Stimulated activated naive CD8-positive, alpha-beta T cell treated with anti-CD3 and anti-CD28 coated beads, Interleukin-15, Interleukin-2, amounts not matched to agents 100 ng/mL and 50 ng/mL, for 24 hours (primary cell): ENCODE data around the gene MRPL58.
"Not testable (repeated sequence)": the region's sequence is repeated elsewhere in the genome, so short reads cannot be mapped to it uniquely, and the experiment has no call there.

Source experiments
- H3K27ac Mint-ChIP-seq: one replicate; pipeline ENCODE4 v1.8.0; 2021; ENCODE audit warnings: mild to moderate bottlenecking, mixed read lengths
- H3K27me3 Mint-ChIP-seq: one replicate; pipeline ENCODE4 v1.8.0; 2021; ENCODE audit warnings: mixed read lengths
- H3K36me3 Mint-ChIP-seq: one replicate; pipeline ENCODE4 v1.8.0; 2021; ENCODE audit warnings: low read depth, mixed read lengths
- H3K4me1 Mint-ChIP-seq: one replicate; pipeline ENCODE4 v1.8.0; 2021; ENCODE audit warnings: low read depth, mixed read lengths
- H3K4me3 Mint-ChIP-seq: one replicate; pipeline ENCODE4 v1.8.0; 2021; ENCODE audit warnings: mild to moderate bottlenecking, mixed read lengths
- H3K9me3 Mint-ChIP-seq: one replicate; pipeline ENCODE4 v1.8.0; 2021; ENCODE audit warnings: mixed read lengths

Gene MRPL58

GRCh38 chr17:74979408-74980146, 32.9 kb upstream of the MRPL58 start:
- Mint-ChIP-seq H3K27me3 (peaks cover 13% of the 10 kb centered on the region), H3K27ac (no peak overlapping the region), H3K9me3 (no peaks in the 10 kb centered on the region), H3K36me3 (no peaks in the 10 kb centered on the region), H3K4me1 (peaks cover 13% of the 10 kb centered on the region), H3K4me3 (no peak overlapping the region)

GRCh38 chr17:74981318-74981978, 31.0 kb upstream of the MRPL58 start:
- Mint-ChIP-seq H3K4me1 (peaks cover 13% of the 10 kb centered on the region), H3K27me3 (peaks cover 15% of the 10 kb centered on the region)

GRCh38 chr17:74981979-74982662, 30.3 kb upstream of the MRPL58 start:
- Mint-ChIP-seq H3K4me3 (peak overlapping the region; percentile 84), H3K27me3 (peaks cover 18% of the 10 kb centered on the region), H3K4me1 (peaks cover 19% of the 10 kb centered on the region), H3K27ac (peak overlapping the region; percentile 74), H3K36me3 (no peaks in the 10 kb centered on the region), H3K9me3 (no peaks in the 10 kb centered on the region)

More at GRCh38 chr17:74981318-74981978, 31.0 kb upstream of the MRPL58 start:
- H3K9me3 Mint-ChIP-seq = no peaks in the 10 kb centered on the region
- peak overlapping the region; percentile 84 for H3K4me3 Mint-ChIP-seq
- H3K27ac Mint-ChIP-seq = peak overlapping the region; percentile 74
- no peaks in the 10 kb centered on the region for H3K36me3 Mint-ChIP-seq

- H3K27me3 Mint-ChIP-seq = peaks cover 20% of the 10 kb centered on the region
- not testable (repeated sequence) for H3K9me3 Mint-ChIP-seq
Measured at GRCh38 chr17:74982663-74983313, 29.7 kb upstream of the MRPL58 start.

GRCh38 chr17:74986206-74986576, 26.3 kb upstream of the MRPL58 start:
- no peak overlapping the region for H3K4me3 Mint-ChIP-seq
- H3K9me3 Mint-ChIP-seq = no peaks in the 10 kb centered on the region
- H3K27me3 Mint-ChIP-seq = peaks cover 32% of the 10 kb centered on the region
- peaks cover 19% of the 10 kb centered on the region for H3K4me1 Mint-ChIP-seq
- no peaks in the 10 kb centered on the region for H3K36me3 Mint-ChIP-seq
- no peak overlapping the region for H3K27ac Mint-ChIP-seq

More at GRCh38 chr17:74982663-74983313, 29.7 kb upstream of the MRPL58 start:
- H3K4me1 Mint-ChIP-seq = peaks cover 22% of the 10 kb centered on the region
- peak overlapping the region; percentile 84 for H3K4me3 Mint-ChIP-seq
- H3K36me3 Mint-ChIP-seq, H3K27ac Mint-ChIP-seq: not testable (repeated sequence)

- H3K27ac Mint-ChIP-seq = no peak within 1 kb of the TSS
- H3K4me3 Mint-ChIP-seq = peak within 1 kb of the TSS; percentile 80
- H3K27me3 Mint-ChIP-seq = peaks cover 29% of the 10 kb centered on the region
- peaks cover 9% of the 10 kb centered on the region for H3K4me1 Mint-ChIP-seq
- H3K36me3 Mint-ChIP-seq = no peaks in the 10 kb centered on the region
- no peaks in the 10 kb centered on the region for H3K9me3 Mint-ChIP-seq
Measured at GRCh38 chr17:74987418-74987908, 25.0 kb upstream of the MRPL58 start, which contains the start of gene CDR2L. TSS of gene CDR2L (plus strand) at chr17:74987632. CDS start at chr17:74988044, 412 bp downstream.

GRCh38 chr17:74987909-74988711, 24.4 kb upstream of the MRPL58 start:
- Mint-ChIP-seq H3K27me3 (peaks cover 29% of the 10 kb centered on the region), H3K9me3 (no peaks in the 10 kb centered on the region), H3K4me1 (peaks cover 9% of the 10 kb centered on the region), H3K27ac (no peak overlapping the region), H3K4me3 (peak overlapping the region; percentile 65), H3K36me3 (no peaks in the 10 kb centered on the region)

DNA sequence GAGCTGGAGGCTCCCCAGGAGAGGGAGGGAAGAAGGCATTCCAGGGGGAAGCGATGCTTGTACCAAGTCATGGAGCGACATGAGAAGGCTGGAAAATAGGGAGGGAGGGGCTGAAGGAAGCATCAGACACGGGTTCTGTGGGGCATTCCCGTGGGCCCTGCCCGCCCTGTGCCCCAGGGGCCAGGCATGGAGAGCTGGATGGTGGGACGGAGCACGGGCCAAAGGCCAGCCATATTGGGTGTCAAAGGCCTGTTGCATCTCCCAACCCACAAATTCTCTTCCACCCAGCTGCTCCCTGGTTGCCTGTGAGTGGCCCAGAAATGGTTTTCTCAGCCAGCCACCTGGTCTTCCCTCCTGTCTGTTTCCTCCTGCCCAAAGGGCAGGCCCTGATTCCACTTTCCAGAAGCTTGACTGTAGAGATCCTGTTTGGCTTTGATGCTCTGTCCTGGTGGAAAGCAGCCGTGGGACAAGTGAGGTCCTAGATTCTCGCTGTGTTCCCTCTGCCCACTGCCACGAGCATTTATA, 21.8 kb upstream of the MRPL58 start:
- no peaks in the 10 kb centered on the region for H3K9me3 Mint-ChIP-seq
- H3K4me3 Mint-ChIP-seq = no peak overlapping the region
- H3K27ac Mint-ChIP-seq = no peak overlapping the region
- H3K4me1 Mint-ChIP-seq = peaks cover 9% of the 10 kb centered on the region
- H3K36me3 Mint-ChIP-seq = no peaks in the 10 kb centered on the region
- H3K27me3 Mint-ChIP-seq = peaks cover 22% of the 10 kb centered on the region

DNA sequence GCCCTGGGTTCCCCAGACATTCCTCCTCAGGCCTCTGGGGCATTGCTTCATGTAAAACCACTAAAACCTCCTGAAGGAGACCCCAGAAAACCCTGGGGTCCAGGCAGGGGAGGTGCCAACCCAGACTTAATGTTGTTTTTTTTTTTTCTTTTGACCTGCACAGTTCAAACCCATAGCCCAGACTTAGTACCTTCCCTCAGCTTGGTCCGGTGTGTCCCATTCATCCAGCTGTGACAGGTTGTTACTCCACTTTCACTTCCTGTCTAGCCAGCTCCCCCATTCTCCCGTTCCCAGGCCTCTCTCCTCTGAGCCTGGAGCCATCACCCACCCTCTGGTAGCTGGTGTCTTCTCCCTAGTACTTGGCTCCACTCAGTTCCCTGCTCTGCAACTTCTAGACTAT, 20.2 kb upstream of the MRPL58 start:
- Mint-ChIP-seq H3K4me1 (peaks cover 2% of the 10 kb centered on the region), H3K9me3 (no peaks in the 10 kb centered on the region), H3K27ac (no peak overlapping the region), H3K27me3 (peaks cover 13% of the 10 kb centered on the region), H3K36me3 (no peaks in the 10 kb centered on the region), H3K4me3 (no peak overlapping the region)

DNA sequence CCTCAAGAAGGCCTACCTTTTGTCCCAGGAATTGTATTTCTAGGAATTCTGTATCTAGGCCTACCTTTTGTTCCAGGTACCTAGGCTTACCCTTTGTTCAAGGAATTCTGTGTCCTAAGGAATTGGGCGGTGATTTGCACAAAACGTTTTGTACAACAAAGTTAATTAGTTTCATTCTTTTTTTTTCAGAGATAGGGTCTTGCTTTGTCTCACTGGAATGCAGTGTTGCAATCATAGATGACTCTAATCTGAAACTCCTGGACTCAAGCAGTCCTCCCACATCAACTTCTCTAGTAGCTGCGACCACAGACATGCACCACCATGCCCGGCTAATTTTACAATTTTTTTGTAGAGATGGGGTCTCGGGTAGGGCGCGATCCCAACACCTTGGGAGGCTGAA, 18.0 kb upstream of the MRPL58 start:
- Mint-ChIP-seq H3K4me3 (no peak overlapping the region), H3K27me3 (peaks cover 6% of the 10 kb centered on the region)

DNA sequence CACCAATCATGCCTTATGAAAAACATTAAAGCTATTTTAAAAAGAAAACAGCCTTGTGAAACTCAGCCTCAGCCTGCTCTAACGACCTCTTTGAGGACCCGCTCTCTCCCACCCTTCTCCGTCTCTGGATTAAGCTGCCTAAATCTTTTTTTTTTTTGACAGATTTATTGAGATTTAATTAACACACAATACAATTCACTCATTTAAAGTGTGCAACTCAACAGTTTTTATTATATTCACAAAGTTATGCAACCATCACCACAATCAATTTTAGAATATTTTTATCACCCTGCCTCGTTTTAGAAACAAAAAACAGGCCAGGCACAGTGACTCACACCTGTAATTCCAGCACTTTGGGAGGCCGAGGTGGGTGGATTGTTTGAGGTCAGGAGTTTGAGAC, 16.6 kb upstream of the MRPL58 start:
- Mint-ChIP-seq H3K27me3 (no peaks in the 10 kb centered on the region), H3K9me3 (no peaks in the 10 kb centered on the region), H3K4me3 (no peak overlapping the region), H3K4me1 (no peaks in the 10 kb centered on the region), H3K27ac (no peak overlapping the region), H3K36me3 (no peaks in the 10 kb centered on the region)

More for the DNA sequence above, 18.0 kb upstream of the MRPL58 start:
- no peaks in the 10 kb centered on the region for H3K4me1 Mint-ChIP-seq
- no peaks in the 10 kb centered on the region for H3K9me3 Mint-ChIP-seq
- H3K36me3 Mint-ChIP-seq = no peaks in the 10 kb centered on the region
- no peak overlapping the region for H3K27ac Mint-ChIP-seq

DNA sequence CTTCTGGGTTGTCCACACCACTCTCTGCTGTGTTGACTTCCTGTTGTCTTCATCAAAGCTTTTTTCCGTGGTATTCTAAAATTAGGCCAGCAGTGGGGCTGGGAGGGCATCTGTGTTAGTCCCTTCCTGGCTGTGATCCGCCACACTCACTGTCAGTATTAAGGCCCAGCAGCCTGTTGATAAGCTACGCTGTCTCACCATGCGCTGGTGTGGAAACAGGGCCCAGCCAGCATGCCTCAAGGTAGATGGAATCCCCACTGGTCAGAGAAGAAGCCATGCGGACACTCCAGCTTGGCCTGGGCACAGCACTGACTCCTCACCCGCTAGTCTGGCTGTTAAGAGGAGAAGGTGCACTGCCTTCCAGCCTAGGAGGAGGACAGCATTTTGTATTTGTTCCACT, 13.7 kb upstream of the MRPL58 start:
- Mint-ChIP-seq H3K9me3 (no peaks in the 10 kb centered on the region), H3K27ac (no peak overlapping the region), H3K36me3 (no peaks in the 10 kb centered on the region), H3K4me3 (no peak overlapping the region), H3K27me3 (no peaks in the 10 kb centered on the region), H3K4me1 (peaks cover 5% of the 10 kb centered on the region)

GRCh38 chr17:74999523-74999922, 12.9 kb upstream of the MRPL58 start:
- no peak overlapping the region for H3K4me3 Mint-ChIP-seq
- peaks cover 5% of the 10 kb centered on the region for H3K4me1 Mint-ChIP-seq

More at GRCh38 chr17:74999523-74999922, 12.9 kb upstream of the MRPL58 start:
- H3K9me3 Mint-ChIP-seq = no peaks in the 10 kb centered on the region
- H3K36me3 Mint-ChIP-seq = no peaks in the 10 kb centered on the region
- H3K27ac Mint-ChIP-seq = no peak overlapping the region
- H3K27me3 Mint-ChIP-seq = no peaks in the 10 kb centered on the region
